Measurements from ENCODE around the gene MRPS25. TPM values are rescaled to one million over a fixed set of nuclear protein-coding genes. Genes with fewer than 3 reads are reported as not detected.

MRPS25 gene
- total RNA-seq = 13.2 and 31.0 TPM in 2 replicates

GRCh38 chr3:15064835-15065549 lies at the start of gene MRPS25:
Gene MRPS25 (minus strand): TSS chr3:15065315. CDS start chr3:15065194, 121 bp downstream.
- peak; percentile 83 for DNase-seq (ENCODE audit: low read depth)

- DNase-seq (ENCODE audit: low read depth) = no peak
These were observed 48.8 kb upstream of the MRPS25 start for GRCh38 chr3:15113884-15114283.

GRCh38 chr3:15113471-15113870 lies 48.4 kb upstream of the MRPS25 start:
- DNase-seq (ENCODE audit: low read depth) = no peak

DNA sequence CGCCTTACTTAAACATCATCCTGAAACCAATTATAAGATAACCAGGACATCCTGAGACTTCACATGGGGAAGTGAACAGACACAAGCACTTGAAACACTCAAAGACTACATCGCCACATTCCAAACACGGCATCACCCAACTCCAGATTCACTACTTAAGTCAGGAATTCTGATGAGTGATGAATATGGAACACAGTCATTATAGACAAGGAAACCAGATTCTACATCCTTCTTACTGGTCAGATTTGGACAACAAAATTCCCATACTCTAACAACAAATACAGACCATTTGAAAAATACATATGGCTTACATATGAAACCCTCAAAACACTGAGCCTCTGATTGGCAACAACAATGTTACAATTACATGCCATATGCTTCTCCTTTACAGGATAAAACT lies 46.9 kb upstream of the MRPS25 start:
- DNase-seq (ENCODE audit: low read depth) = no peak

DNA sequence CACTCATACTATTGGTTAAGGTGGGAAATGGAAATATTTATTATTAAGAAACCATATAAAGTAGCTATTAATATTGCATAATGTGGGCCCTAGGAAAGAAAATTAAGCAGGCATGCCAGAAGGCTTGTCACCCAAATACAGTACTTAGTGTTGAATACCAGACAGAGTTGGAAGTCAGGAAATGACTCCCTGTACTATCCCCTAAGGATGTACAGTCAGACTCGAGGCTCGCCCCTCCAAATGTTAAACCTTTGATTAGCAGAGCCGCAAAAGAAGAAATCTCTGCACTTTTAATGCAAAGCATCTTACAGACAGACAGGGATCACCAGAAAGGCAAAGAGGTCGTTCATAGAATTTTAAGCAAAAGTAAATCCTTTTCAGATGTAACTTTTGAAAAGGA lies 45.1 kb upstream of the MRPS25 start:
- no peak for DNase-seq (ENCODE audit: low read depth)

GRCh38 chr3:15108869-15109268 lies 43.8 kb upstream of the MRPS25 start:
- no peak for DNase-seq (ENCODE audit: low read depth)

- DNase-seq (ENCODE audit: low read depth) = peak; percentile 43
These were observed 43.0 kb upstream of the MRPS25 start for GRCh38 chr3:15108082-15108545.

- DNase-seq (ENCODE audit: low read depth) = no peak
These were observed 42.2 kb upstream of the MRPS25 start for GRCh38 chr3:15107075-15107947.

- no peak for DNase-seq (ENCODE audit: low read depth)
These were observed 37.7 kb upstream of the MRPS25 start for GRCh38 chr3:15102836-15103235.

- peak; percentile 21 for DNase-seq (ENCODE audit: low read depth)
These were observed 37.1 kb upstream of the MRPS25 start for GRCh38 chr3:15102256-15102655.

- DNase-seq (ENCODE audit: low read depth) = no peak
These were observed 34.4 kb upstream of the MRPS25 start for GRCh38 chr3:15099364-15100098.

- peak; percentile 82 for DNase-seq (ENCODE audit: low read depth)
These were observed 33.6 kb upstream of the MRPS25 start, which contains the start of gene RBSN for GRCh38 chr3:15098503-15099363. Gene RBSN (minus strand): TSS chr3:15099148. CDS start chr3:15096120, 3,028 bp downstream.

GRCh38 chr3:15097891-15098290 lies 32.8 kb upstream of the MRPS25 start:
- peak; percentile 65 for DNase-seq (ENCODE audit: low read depth)

- DNase-seq (ENCODE audit: low read depth) = no peak
These were observed 30.9 kb upstream of the MRPS25 start for GRCh38 chr3:15096046-15096445.

DNA sequence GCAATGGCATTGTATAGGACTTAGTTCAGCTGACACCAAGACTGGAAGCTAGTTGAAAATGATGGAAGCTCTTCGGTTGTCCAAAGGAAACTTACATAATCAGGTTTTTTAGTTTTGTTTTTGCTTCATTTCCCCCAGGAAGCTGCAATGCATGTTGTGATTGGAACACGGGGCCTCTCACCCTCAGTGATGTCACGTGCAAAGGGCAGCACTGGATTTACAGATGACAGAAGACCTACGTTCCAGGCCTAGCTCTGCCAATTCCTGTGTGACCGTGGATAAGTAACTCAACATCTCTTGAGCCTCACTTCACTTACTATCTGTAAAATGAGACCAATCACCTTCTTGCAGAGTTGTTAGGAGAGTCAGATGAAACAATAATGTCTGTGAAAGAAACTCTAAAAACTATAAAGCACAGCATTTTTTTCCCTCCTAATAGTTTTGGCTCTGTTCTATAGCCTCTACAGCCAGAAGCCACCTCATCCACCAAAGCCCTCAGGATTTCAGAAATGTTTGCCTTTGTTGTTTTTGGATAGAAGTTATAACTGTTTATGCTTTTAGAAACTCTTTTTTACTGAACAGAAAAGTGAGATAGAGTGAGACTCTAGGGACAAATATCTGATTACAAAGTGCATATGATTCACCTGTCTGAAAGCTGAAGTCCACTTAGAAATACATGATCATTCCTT lies 29.2 kb upstream of the MRPS25 start:
- no peak for DNase-seq (ENCODE audit: low read depth)

DNA sequence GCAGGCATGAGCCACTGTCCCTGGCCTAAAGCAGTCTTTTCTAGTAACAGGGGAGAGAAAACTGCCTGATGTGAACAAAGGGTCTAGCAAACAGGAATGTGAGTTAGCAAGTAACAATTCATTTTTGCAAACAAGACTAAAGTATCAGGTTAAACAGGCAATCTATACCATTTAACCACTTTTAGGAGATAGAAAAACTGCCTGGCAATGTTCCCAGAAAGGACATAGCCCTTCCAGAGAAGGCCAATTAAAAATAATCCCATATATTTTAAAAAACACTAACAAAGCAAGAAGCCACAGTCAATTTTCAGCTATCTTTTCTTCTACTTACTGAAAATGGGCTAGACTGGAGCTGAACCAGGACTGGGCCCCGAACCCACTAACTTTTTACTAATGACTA lies 27.6 kb upstream of the MRPS25 start:
- no peak for DNase-seq (ENCODE audit: low read depth)

DNA sequence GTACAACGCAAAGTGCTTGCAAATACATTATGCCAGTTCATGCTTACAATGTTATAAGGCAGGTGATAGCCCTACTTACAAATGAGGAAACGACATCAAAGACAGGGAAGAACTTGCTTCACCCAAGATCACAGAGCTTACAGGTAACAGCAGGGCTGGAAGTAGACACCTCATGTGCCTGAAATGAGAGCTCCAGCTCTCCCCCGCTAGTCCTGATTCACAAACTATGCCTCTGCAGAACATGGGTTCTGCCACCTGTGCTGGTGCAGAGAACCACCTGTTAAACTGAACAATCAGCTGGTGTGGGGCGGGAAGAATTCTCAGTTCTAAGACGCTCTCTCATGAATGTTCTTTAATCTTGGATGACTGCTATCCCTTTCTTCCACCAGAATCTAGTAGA lies 26.5 kb upstream of the MRPS25 start:
- DNase-seq (ENCODE audit: low read depth) = no peak

DNA sequence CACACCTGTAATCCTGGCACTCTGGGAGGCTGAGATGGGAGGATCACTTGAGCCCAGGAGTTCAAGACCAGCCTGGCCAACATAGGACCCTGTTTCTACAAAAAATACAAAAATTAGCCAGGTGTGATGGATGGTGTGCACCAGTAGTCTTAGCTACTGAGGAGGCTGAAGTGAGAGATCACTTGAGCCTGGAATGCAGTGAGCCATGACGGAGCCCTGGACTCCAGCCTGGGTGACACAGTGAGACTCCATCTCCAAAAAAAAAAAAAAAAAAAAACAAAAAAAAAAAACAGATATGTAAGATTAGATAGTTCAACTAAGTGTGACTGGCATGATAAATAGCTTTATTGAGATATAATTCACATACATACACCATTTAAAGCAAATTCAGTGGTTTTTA lies 24.1 kb upstream of the MRPS25 start:
- DNase-seq (ENCODE audit: low read depth) = no peak

- DNase-seq (ENCODE audit: low read depth) = no peak
These were observed 21.6 kb upstream of the MRPS25 start for GRCh38 chr3:15086699-15087098.

GRCh38 chr3:15086263-15086662 lies 21.1 kb upstream of the MRPS25 start:
- DNase-seq (ENCODE audit: low read depth) = no peak

GRCh38 chr3:15083252-15083651 lies 18.1 kb upstream of the MRPS25 start:
- DNase-seq (ENCODE audit: low read depth) = no peak
